GM12878 (cell line): ENCODE measurements around the gene BAZ1B. TPM values are rescaled to one million over a fixed set of nuclear protein-coding genes. Genes with fewer than 3 reads are reported as not detected.
A peak's percentile ranks its signal among the peaks of the same experiment; 100 is the strongest.

ENCODE experiments used
- ATAC-seq: fragments of 200-7000 bp; cut with Tn5 transposase; 3 replicates; pipeline ENCODE4 v1.9.1; 2020; ENCODE audit warnings: mild to moderate bottlenecking, moderate library complexity
- BruUV-seq: library from RNA; stranded (reverse); fragments of 400-500 nt; replicated peaks from 2 replicates; lab custom pipeline; 2021; lab: Mats Ljungman, UMichigan
- CTCF ChIA-PET: fragments of 300-600 bp; sonication (Branson Sonifier 250); formaldehyde crosslinking; extraction: SDS; loops from one replicate; lab custom pipeline; 2021; ENCODE audit warnings: inconsistent platforms; lab: Yijun Ruan, JAX
- POLR2A ChIA-PET: fragments of 350-600 bp; formaldehyde crosslinking; extraction: SDS; loops from one replicate; lab custom pipeline; 2021; ENCODE audit warnings: inconsistent platforms; lab: Charles Lee
- RAD21 ChIA-PET: fragments of 300-600 bp; sonication (Branson Sonifier 250); formaldehyde crosslinking; loops from one replicate; lab custom pipeline; 2023; ENCODE audit warnings: antibody characterized with exemption; ENCODE audit not compliant: unreplicated experiment; lab: Charles Lee
- SMC1A ChIA-PET: fragments of 300-600 bp; sonication (Branson Sonifier 250); formaldehyde crosslinking; loops from one replicate; lab custom pipeline; 2023; ENCODE audit not compliant: unreplicated experiment, uncharacterized antibody; lab: Charles Lee
- DNase-seq: peaks from one replicate; pipeline ENCODE4 v3.0.0-alpha.2; 2011; ENCODE audit warnings: low read depth, low spot score
- FAIRE-seq: peaks from 3 replicates; lab custom pipeline; 2011; peaks lifted over from hg19 to GRCh38; lab: Jason Lieb, UNC
- H2AFZ ChIP-seq: 2 replicates; pipeline ENCODE4 v1.6.0; 2011; ENCODE audit warnings: low read depth, low read length, control low read depth; ENCODE audit not compliant: control insufficient read depth
- H3K27ac ChIP-seq: 2 replicates; pipeline ENCODE4 v1.5.1; 2011; ENCODE audit warnings: control low read depth; ENCODE audit not compliant: control insufficient read depth, insufficient read depth
- H3K27me3 ChIP-seq, 2 experiments: replicated peaks in 1 of 2; 2 replicates each; pipeline versions ENCODE4 v1.6.0 to v1.6.1; 2011; ENCODE audit warnings: low read length in 1 of 2; ENCODE audit not compliant: control insufficient read depth in 2 of 2, insufficient read depth in 2 of 2
- H3K36me3 ChIP-seq, 2 experiments: 2 replicates each; pipeline ENCODE4 v1.5.1; 2011; ENCODE audit warnings: low read length in 1 of 2; ENCODE audit not compliant: control insufficient read depth in 2 of 2, insufficient read depth in 2 of 2
- H3K4me1 ChIP-seq: 2 replicates; pipeline ENCODE4 v1.6.1; 2011; ENCODE audit warnings: mild to moderate bottlenecking, low read length, moderate library complexity, mixed read lengths; ENCODE audit not compliant: control insufficient read depth, insufficient read depth
- H3K4me2 ChIP-seq: 2 replicates; pipeline ENCODE4 v1.6.0; 2011; ENCODE audit warnings: control low read depth; ENCODE audit not compliant: control insufficient read depth, insufficient read depth
- H3K4me3 ChIP-seq: fragments of 200-600 bp; sonication (generic); 2 replicates; pipeline ENCODE4 v1.5.1; 2016
- H3K79me2 ChIP-seq: 2 replicates; pipeline ENCODE4 v1.6.0; 2011; ENCODE audit warnings: low read length; ENCODE audit not compliant: control insufficient read depth, insufficient read depth
- H3K9ac ChIP-seq: 2 replicates; pipeline ENCODE4 v1.8.0; 2011; ENCODE audit warnings: low read length, control low read depth, mixed read lengths; ENCODE audit not compliant: control insufficient read depth, insufficient read depth
- H3K9me3 ChIP-seq: replicated peaks from 3 replicates; pipeline ENCODE4 v1.5.1; 2011; ENCODE audit warnings: mild to moderate bottlenecking, low read length; ENCODE audit not compliant: control insufficient read depth, insufficient read depth
- H4K20me1 ChIP-seq: 2 replicates; pipeline ENCODE4 v1.6.0; 2011; ENCODE audit not compliant: control insufficient read depth, insufficient read depth
- BRCA1 ChIP-seq: IDR thresholded peaks from 2 replicates; pipeline ENCODE4 v1.6.1; 2011; ENCODE audit warnings: low read depth, low read length, improper control_type of control experiment
- EED ChIP-seq: sonication (generic); IDR thresholded peaks from 2 replicates; pipeline ENCODE4 v1.6.1; 2016; ENCODE audit warnings: antibody characterized with exemption, low read depth
- GABPA ChIP-seq: IDR thresholded peaks from 2 replicates; pipeline ENCODE4 v1.6.1; 2014; ENCODE audit warnings: antibody characterized with exemption, low read depth, mild to moderate bottlenecking, inconsistent platforms
- KAT2A ChIP-seq: conservative IDR thresholded peaks from 2 replicates; pipeline ENCODE4 v1.6.1; 2011; ENCODE audit warnings: low read depth, low read length; ENCODE audit not compliant: control insufficient read depth
- MTA3 ChIP-seq: IDR thresholded peaks from 2 replicates; pipeline ENCODE4 v1.6.1; 2012; ENCODE audit warnings: low read length, inconsistent platforms, borderline replicate concordance
- NR2F1 ChIP-seq: fragments of 450-650 bp; conservative IDR thresholded peaks from 2 replicates; pipeline ENCODE4 v1.6.1; 2017; ENCODE audit warnings: mild to moderate bottlenecking
- PML ChIP-seq: IDR thresholded peaks from 2 replicates; pipeline ENCODE4 v1.6.1; 2012; ENCODE audit warnings: low read length, inconsistent platforms
- POLR2AphosphoS5 ChIP-seq: IDR thresholded peaks from 2 replicates; pipeline ENCODE4 v1.6.1; 2011; ENCODE audit warnings: mild to moderate bottlenecking, low read length, inconsistent platforms
- SPI1 ChIP-seq: IDR thresholded peaks from 2 replicates; pipeline ENCODE4 v1.6.1; 2011; ENCODE audit warnings: low read depth, mild to moderate bottlenecking, low read length, moderate library complexity, borderline replicate concordance; ENCODE audit not compliant: insufficient read depth
- TCF12 ChIP-seq: IDR thresholded peaks from 2 replicates; pipeline ENCODE4 v1.6.1; 2011; ENCODE audit warnings: low read depth, mild to moderate bottlenecking, low read length
- YBX1 ChIP-seq: fragments of 450-650 bp; IDR thresholded peaks from 2 replicates; pipeline ENCODE4 v1.6.1; 2016; ENCODE audit warnings: antibody characterized with exemption
- ZBED1 ChIP-seq: IDR thresholded peaks from 2 replicates; pipeline ENCODE4 v1.6.1; 2016; ENCODE audit warnings: borderline replicate concordance
- ZSCAN29 ChIP-seq: fragments of 450-650 bp; IDR thresholded peaks from 2 replicates; pipeline ENCODE4 v1.6.1; 2017; ENCODE audit warnings: mild to moderate bottlenecking, moderate library complexity
- WGBS: methylation state at CpG from one replicate; pipeline ENCODE4 v1.1.6; 2016; ENCODE audit warnings: low lambda C conversion rate; ENCODE audit not compliant: insufficient replicate concordance, insufficient coverage; ENCODE audit errors: missing lambda C conversion rate; 5-methylcytosine and 5-hydroxymethylcytosine counted together
- in situ Hi-C: fragments of 300-500 bp; cut with MboI; formaldehyde crosslinking; loops from 9 replicates; pipeline ENCODE4 v1.14.3; 2018; ENCODE audit warnings: mixed read lengths
- intact Hi-C: fragments of 100-400 bp; cut with micrococcal nuclease; formaldehyde crosslinking; loops from one replicate; pipeline ENCODE4 v1.14.2; 2022; ENCODE audit not compliant: unreplicated experiment
- polyA plus RNA-seq, 11 experiments: library from polyadenylated mRNA; depleted of rRNA in 4 of 11; unstranded in 6 of 11; stranded (reverse) in 5 of 11; fragments of >200 nt; fragmentation: Nextera tagmentation in 4 of 11; fragmentation: Illumina TruSeq in 1 of 11; extraction: Ambion mirVana in 4 of 11; extraction: Trizol in 1 of 11; gene quantifications; 1 replicate in 1 of 11; 2 replicates in 10 of 11; pipeline versions ENCODE4 v1.2.1 to v1.2.3, GENCODE V29; 2011 to 2016; ENCODE audit warnings: inconsistent platforms in 2 of 11, missing spikeins in 2 of 11, low read depth in 1 of 11
- total RNA-seq, 4 experiments: library from RNA; depleted of rRNA in 3 of 4; stranded (reverse); fragments of >200 nt in 3 of 4; fragmentation: Illumina TruSeq in 1 of 4; extraction: Trizol in 1 of 4; gene quantifications; 2 replicates each; pipeline versions ENCODE4 v1.2.1 to v1.2.3, GENCODE V29; 2013 to 2021

The BAZ1B gene
- total and polyA plus RNA-seq, 10 of the 15 experiments (the other 5 are each of a cell fraction or from before 2014, with no cell fraction given): 14.0 to 77.4 (median 36.2) TPM

- H3K9ac ChIP-seq: no peak overlapping the region
- H3K4me2 ChIP-seq: no peak overlapping the region
- no peak for DNase-seq
- RAD21 ChIA-PET: no interaction called here
- no peaks in the 10 kb centered on the region for H3K79me2 ChIP-seq
- POLR2A ChIA-PET: no interaction called here
- H3K27ac ChIP-seq: no peak overlapping the region
- CTCF ChIA-PET: interaction anchor here (0.6 kb wide), 1 partner anchor 103 kb away, joined by 4 read pairs; no protein-coding TSS in a partner anchor
- H3K4me1 ChIP-seq: no peaks in the 10 kb centered on the region
- no peaks in the 10 kb centered on the region for H3K9me3 ChIP-seq
- TF ChIP-seq BRCA1 (no peak), YBX1 (no peak), TCF12 (no peak), KAT2A (no peak), NR2F1 (no peak), EED (no peak), MTA3 (no peak), ZSCAN29 (no peak), PML (no peak), SPI1 (no peak), GABPA (no peak), ZBED1 (no peak), POLR2AphosphoS5 (no peak)
- H2AFZ ChIP-seq: no peak overlapping the region
- H3K36me3 ChIP-seq: peaks cover 15% of the 10 kb centered on the region in 2 experiments
- SMC1A ChIA-PET: no interaction called here
- ATAC-seq: no peak
- no peaks in the 10 kb centered on the region for H4K20me1 ChIP-seq
- BruUV-seq: no TSS peak
- peak; percentile 100 for FAIRE-seq
- H3K27me3 ChIP-seq: no peaks in the 10 kb centered on the region
- intact Hi-C loops: no loop called here
- WGBS: 100% methylated on average over 9 of the region's 9 CpGs
- in situ Hi-C loops: no loop called here
- no peak overlapping the region for H3K4me3 ChIP-seq
Observed at GRCh38 chr7:73533742-73534141, 11.6 kb upstream of the BAZ1B start.
